Effector CD8-positive, alpha-beta T cell (primary cell): ENCODE measurements around the gene SPOCK3.
"Not testable (repeated sequence)": the region's sequence is repeated elsewhere in the genome, so short reads cannot be mapped to it uniquely, and the experiment has no call there.

Source experiments
- DNase-seq: peaks from one replicate; lab custom pipeline; 2025; lab: John Stamatoyannopoulos, UW

SPOCK3 gene

DNA sequence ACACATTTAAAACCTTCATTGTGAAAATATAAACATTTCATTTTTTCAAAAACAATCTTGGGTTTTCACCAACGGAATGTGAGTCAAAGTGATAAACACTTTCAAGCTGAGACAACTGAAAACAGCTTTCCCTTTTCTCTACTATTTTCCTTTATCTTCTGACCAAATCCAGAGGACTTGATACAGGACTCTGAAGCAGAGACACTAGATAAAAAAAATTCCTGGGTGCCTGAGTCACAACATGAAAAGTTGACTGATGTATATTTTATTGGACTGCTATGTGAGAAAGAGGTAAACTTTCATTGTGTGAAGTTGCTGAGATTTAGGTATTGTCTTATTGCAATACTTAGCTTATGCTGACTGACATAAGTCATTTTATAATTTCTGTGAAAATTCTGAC, 411.2 kb downstream of the SPOCK3 start:
- DNase-seq = no peak

DNA sequence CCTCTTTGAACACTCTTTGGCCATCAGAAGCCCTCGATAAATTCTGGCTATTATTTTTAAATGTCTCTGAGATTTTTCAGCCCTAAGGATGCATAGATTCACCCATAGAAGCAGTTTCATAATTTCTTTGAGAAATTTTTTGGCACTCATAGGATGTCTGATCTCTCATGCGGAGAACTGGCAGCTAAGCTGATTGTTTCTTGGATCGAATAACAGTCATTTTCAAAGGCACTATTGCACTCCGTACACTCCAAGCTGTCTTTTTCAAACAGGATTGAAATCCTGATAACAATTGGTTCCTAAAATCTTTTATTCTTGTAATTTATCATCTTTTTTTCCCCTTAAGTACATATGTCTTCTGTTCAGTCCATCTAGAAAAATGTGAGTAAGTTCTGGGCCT, 411.9 kb downstream of the SPOCK3 start:
- no peak for DNase-seq

- DNase-seq = no peak
Measured at GRCh38 chr4:166816890-166817289, 417.4 kb downstream of the SPOCK3 start.

GRCh38 chr4:166808380-166808779, 425.9 kb downstream of the SPOCK3 start:
- DNase-seq = no peak

DNA sequence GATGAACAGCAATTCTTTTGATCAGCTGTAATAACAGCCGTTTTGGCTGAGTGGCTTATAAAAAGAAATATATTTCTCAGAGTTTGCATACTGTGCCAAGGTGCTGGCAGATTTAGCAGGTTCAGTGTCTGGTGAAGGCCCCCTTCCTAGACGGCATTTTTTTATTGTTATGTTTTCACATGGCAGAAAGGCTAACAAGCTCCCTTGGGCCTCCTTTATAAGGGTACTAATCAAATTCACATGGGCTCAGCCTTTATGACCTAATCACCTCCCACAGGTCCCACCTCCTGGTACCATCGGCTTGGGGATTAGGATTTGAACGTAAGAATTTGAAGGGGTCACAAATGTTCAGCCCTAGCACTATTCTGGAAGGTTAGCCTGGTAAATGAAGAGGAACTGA, 431.9 kb downstream of the SPOCK3 start:
- DNase-seq = no peak

- no peak for DNase-seq
Measured at GRCh38 chr4:166798126-166798525, 436.2 kb downstream of the SPOCK3 start.

DNA sequence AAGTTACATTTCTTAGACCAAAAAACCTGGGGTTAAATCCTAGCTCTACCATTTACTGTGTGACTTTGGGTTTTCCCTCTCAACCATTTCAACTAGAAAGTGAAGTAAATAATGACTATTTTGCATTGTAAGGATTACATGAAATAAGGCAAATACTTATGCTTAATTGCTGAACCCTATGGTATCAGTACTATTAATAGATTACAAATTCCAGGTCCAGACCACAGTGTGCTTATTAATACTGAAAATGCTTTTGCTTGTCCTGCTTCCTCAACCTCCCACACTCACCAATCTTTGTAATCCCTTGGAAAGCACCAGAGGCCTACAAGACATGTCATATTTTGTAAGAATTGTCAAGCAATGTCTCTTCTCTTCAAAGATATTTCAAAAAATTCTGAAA, 456.5 kb downstream of the SPOCK3 start:
- no peak for DNase-seq

DNA sequence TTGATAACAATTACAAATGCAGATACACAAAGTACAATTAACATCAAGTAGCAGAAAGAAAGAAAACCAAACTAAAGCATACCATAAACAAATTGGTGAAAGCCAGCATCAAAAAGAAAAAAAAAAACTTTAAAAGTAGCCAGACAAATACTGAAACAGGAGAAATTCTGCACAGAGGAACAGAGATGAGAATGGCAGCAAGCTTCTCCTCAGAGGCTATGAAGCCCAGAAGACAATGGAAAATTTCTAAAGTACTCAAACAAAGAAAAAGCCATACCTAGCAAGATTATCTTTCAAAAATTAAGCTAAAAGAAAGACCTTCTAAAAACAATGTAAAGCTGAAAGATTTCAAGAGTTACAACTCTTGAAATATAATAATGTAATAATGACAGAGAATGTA, 471.3 kb downstream of the SPOCK3 start:
- no peak for DNase-seq

DNA sequence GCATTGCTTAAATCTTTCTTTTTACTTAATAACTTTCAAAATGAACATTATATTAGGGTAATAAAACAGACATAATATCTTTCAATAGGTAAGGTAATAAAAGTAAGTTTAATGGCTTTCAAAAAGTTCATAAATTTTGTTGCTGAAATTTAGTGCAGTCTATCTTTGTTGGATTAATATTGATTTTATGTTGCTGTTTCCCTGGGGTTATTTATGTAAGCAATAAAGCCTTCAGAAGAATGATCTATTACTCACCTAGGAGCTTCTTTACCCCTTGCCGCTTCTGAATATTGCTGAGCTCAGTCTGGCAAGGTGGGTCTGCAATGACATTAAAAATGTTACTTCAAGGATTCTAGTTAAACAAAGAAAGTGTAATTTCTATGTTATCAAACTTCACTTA, 492.6 kb downstream of the SPOCK3 start:
- no peak for DNase-seq

DNA sequence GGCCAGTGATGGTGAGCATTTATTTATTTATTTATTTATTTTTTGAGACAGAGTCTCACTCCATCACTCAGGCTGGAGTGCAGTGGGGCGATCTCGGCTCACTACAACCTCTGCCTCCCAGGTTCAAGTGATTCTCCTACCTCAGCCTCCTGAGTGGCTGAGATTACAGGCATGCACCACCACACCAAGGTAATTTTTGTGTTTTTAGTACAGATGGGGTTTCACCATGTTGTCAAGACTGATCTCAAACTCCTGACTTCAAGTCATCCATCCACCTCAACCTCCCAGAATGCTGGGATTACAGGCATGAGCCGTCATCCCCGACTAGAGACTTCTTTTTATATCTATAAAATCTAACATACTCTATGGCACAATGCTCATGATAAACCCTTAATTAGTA, 495.1 kb downstream of the SPOCK3 start:
- DNase-seq = not testable (repeated sequence)

DNA sequence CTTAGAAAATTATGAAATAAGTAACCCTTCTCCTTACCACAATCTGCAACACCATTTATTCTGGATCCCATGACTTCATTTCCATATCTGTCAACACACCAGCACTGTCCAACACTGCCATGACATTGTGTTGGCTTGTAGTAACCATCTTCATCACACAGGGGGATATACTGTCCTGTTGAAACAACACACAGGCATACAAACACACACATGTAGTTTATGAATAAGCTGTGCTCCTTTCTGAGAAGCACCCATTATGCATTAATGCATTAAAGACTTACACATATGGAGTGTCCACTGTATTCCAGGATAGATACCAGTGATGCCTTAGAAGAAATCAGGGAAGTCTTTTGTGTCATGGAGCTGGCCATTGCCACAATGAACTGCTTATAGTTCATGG, 496.9 kb downstream of the SPOCK3 start:
- no peak for DNase-seq

GRCh38 chr4:166735553-166735952, 498.7 kb downstream of the SPOCK3 start:
- no peak for DNase-seq

DNA sequence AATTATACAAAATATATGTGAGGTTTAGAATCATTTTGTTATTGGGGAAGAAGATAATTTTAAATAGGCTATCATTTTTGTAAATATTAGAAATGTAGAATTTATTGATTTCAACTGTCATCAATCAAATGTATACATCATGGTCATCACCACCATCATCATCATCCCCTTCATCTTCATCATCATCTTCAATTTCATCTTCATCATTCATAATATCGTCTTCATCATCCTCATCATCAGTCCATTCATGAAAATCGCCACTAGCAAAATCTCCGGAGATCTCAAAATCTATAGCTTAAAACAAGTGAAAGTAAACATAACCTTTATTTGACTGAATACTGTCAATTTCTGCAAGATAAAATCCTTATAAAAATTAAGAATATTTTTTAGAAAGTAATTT, 499.5 kb downstream of the SPOCK3 start:
- no peak for DNase-seq

DNA sequence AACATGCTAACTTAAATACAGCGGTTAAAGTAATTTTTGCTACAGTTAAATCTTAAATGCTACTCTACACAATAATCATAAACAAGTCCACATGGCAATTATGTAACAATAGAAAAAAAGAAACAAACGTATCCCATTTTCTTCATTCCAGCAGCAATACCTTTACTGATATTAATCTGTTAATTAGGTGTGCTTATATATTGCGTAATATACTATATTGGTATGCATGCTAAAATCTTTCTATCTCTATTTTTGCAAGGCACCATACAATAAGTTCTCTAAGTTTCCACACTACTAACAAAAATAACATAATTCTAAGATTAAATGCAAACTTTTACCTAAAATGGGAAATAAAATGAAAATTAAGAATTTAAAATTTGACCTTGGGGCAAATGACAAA, 500.6 kb downstream of the SPOCK3 start:
- DNase-seq = no peak

DNA sequence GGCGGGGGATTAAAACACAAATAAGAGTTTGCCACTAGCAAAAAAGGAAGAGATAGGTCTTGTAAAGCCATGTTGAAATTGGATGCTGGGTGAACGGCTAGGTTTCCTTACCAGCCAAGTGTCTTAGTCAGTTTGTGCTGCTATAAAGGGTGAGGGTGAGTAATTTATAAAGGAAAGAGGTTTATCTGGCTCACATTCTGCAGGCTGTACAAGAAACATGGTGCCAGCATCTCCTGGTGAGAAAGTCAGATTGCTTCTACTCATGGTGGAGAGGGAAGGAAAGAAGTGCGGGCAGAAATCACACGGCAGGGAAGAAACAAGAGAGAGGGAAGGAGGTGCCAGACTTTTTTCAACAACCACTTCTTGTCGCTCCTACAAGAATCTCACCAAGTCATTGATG, 507.5 kb downstream of the SPOCK3 start:
- DNase-seq = no peak

DNA sequence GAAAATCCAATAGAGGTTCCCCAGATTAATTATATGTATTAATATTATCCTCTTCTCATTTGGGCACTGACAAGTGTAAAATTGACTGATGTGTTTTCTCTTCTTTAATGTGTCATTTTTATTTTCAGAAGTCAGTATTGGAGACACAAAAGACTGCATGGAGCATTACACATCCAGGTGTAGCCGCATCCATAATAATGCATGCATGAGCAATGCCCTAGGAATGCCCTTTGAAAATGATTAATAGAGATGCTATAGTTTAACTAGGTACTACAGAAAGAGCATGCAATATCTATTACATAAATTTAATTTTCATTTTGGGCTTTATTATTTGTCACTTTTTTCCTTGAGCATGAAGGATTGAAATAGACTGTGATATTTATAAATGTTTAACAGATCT, 509.9 kb downstream of the SPOCK3 start:
- DNase-seq = no peak

- DNase-seq = no peak
Measured at GRCh38 chr4:166723532-166724140, 510.7 kb downstream of the SPOCK3 start.

GRCh38 chr4:166715748-166716713, 518.3 kb downstream of the SPOCK3 start:
- not testable (repeated sequence) for DNase-seq

DNA sequence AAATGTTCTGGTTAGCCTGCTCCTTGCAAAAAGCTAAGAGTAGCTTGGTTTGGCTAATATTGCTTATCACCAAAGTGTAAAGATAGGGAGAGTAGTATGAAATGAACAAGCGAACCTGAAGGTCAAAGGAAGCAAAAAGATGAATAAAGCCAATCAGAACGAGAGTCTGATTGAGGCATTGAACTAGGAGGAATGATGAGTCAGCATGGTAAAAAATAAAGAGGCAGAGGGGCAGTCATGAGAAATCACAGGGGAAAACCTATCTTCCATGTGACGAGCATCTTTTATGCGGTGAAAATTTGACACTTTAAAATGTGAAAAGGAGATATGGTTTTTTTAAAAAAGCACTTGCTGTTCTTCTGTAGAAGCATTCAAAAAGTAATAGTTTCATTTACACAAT, 533.7 kb downstream of the SPOCK3 start:
- DNase-seq = no peak

- no peak for DNase-seq
Measured at GRCh38 chr4:166688835-166689234, 545.5 kb downstream of the SPOCK3 start.

DNA sequence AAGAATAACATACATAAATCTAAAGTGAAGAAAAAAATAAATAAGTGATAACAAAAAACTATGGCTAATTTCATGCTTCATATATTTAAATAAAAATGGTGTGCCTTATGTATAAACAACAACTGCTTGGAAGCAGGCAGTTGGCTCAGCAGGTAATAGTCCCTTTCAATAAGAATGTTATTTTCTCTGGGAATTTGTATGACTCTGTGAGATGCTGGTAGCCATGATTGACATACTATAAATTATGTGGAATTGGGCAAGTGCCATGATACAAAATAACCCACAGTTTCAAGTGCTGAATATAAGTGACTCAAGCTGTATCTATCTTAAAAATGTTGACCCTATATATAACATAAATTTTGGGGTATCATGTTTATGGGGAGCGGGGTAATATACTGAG, 546.5 kb downstream of the SPOCK3 start:
- no peak for DNase-seq
